ENCODE measurements around the gene ZBTB12.

DNA sequence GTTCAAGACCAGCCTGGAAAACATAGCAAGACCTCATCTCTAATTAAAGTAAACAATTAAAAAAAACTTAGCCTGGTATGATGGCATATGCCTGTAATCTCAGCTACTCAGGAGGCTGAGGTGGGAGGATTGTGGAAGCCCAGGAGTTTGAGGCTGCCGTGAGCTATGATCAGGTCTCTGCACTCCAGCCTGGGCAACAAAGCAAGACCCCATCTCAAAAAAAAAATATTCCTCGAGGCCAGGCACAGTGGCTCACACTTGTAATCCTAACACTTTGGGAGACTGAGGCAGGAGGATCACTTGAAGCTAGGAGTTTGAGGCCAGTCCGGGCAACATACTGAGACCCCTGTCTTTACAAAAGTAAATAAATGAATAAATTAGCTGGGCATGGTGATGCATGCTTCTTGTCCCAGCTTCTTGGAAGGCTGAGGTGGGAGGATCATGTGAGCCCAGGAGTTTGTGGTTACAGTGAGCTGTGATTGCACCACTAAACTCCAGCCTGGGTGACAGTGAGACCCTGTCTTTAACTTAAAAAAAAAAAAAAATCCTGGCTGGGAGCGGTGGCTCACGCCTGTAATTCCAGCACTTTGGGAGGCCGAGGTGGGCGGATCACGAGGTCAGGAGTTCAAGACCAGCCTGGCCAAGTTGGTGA is 16.3 kb upstream of the ZBTB12 start:
- no peak for TF ChIP-seq GABPA (IDR thresholded peaks at IDR 0.05; ENCODE audit: borderline replicate concordance, insufficient read depth, low read length)
- no peak for TF ChIP-seq EP300 (IDR thresholded peaks at IDR 0.05; ENCODE audit: borderline replicate concordance in 1 of 2, low read depth in 2 of 2, low read length in 2 of 2)
- TF ChIP-seq CTCF (IDR thresholded peaks at IDR 0.05; ENCODE audit: control extremely low read depth in 1 of 3, insufficient read depth in 1 of 3, low read depth in 1 of 3, low read length in 3 of 3): no peak
- no peak for TF ChIP-seq EZH2 (IDR thresholded peaks at IDR 0.05; ENCODE audit: low read depth, low read length, severe bottlenecking)
- TF ChIP-seq NANOG (IDR thresholded peaks at IDR 0.05; ENCODE audit: insufficient read depth, low read depth, low read length, poor library complexity, severe bottlenecking): no peak
- no peak for TF ChIP-seq GTF2F1 (IDR thresholded peaks at IDR 0.05; ENCODE audit: borderline replicate concordance, low read depth, low read length)
- no peak for TF ChIP-seq USF2 (IDR thresholded peaks at IDR 0.05; ENCODE audit: low read length)
- TF ChIP-seq TEAD4 (IDR thresholded peaks at IDR 0.05; ENCODE audit: low read depth, low read length): no peak
- no peak for TF ChIP-seq RAD21 (IDR thresholded peaks at IDR 0.05 in 1 of 2, conservative IDR thresholded peaks at IDR 0.05 in 1 of 2; ENCODE audit: low read depth in 2 of 2, low read length in 2 of 2)
